GM21390 (cell line): ENCODE data around the gene PRIMA1.

Experiments
- ATAC-seq: cut with Tn5 transposase; IDR thresholded peaks from one replicate; pipeline ENCODE4 v1.9.1; 2021; ENCODE audit not compliant: unreplicated experiment

Gene PRIMA1

DNA sequence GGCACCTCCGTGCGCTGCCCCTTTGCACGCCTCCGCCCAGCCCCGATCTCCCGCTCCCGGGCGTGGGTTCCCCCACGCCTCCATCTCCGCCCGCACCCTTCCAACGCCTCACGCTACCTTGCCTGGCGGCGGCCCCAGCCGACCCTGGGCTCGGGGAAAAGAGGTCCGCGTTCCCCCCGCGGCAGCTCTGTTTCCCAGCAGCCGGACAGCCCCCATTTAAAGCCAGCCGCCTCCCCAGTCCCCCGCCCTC lies at the start of gene PRIMA1:
TSS of gene PRIMA1 (minus strand) at position 193 of the 250 bp plus-strand sequence. CDS start 767 bp downstream, outside the sequence.
- no peak for ATAC-seq

- no peak for ATAC-seq
Observed at GRCh38 chr14:93834699-93835371, 46.5 kb upstream of the PRIMA1 start.

DNA sequence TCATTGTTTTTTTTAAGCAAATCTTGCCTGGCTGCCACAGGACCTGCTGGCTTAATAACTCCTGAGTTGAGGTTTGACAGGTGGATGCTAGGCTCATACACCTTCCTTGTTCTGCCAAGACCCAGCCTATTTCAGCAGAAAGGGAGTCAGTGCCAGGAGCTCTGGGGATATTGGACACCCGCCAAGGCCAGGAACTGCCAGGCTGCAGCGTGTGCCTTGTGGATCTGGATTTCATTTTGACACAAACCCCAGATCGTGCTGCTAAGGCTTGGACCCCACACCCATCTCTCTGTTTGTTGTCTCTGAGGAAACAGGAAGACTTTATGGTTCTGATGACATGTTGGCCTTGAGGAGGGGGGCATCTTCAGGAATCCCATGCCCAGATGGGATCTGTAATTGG lies 44.4 kb upstream of the PRIMA1 start:
- no peak for ATAC-seq

DNA sequence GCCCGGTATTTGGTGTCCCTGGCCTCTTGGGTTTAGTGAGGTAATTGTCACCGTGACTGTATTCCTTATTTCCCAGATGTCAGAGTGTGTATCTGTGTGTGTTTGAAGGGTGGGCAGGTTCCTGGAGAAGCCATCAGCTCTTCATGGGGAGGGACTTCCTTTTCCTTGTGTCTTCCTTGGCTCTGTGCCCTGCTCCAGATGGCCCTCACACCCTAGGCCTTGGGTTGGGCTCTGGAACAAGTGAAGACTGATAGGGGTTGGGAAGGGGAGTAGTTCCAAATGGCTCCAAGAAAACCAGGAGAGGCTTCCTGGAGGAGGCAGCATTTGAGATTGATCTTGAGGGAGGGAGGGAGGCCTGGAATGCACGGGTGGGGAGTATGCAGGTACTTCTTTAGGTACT lies 43.8 kb upstream of the PRIMA1 start:
- no peak for ATAC-seq

DNA sequence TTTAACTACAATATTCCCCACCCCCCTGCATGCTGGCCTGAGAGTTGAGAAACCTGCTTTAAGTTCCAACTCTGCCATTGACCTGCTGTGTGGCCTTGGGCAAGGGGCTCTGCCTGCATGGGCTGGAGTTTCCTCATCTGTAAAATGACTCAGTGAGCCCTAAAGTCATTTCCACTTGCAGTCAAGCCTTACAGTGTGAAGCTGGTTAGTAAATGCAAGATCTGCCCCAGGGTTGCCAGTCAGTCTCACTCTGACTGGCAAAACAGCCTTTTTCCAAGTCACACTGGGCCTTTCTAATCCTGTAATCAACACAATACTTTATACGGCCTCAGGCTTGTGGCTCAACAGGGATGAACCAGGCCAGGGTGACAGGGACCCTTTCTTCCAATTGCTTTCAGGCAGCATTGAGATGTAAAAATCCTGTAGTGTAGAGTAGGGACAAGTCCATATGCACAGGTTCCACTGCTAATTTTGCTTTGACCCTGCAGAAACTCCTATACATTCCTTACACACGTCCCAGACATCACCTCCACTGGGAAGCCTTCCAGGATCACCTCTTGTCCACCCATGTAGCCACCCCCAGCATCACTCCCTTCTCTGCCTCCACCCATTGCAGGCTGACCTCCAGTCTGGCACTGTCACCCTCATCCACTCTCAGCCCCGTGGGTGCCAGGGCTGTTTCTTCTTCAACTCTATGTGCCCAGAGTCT lies 42.6 kb upstream of the PRIMA1 start:
- ATAC-seq, result no peak

DNA sequence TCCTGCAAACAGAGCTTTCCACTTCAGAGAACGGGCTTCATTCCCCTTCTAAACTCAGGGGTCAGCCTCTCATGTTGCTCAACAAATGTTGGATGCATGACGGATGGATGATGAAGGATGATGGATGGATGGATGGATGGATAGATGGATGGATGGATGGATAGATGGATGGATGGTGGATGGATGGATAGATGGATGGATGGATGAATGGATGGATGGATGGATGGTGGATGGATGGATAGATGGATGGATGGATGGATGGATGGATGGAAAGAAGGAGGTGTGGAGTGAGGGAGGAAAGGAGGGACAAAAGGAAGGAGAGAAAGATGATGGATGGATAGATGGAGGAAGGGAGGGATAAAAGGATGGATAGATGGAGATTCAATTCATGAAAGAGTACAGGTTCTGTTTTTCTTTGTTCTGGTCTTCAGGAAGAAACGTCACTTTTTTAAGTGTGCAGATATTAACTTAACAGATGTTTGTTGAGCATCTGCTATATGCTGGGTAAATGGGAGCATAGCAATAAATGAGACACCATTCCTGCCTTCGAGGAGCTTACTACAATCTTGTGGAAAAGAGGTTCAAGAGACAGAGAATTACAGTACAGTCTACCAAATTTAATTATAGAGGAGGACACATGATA lies 41.7 kb upstream of the PRIMA1 start:
- no peak for ATAC-seq

GRCh38 chr14:93825235-93825553 lies 36.9 kb upstream of the PRIMA1 start:
- ATAC-seq, result no peak

DNA sequence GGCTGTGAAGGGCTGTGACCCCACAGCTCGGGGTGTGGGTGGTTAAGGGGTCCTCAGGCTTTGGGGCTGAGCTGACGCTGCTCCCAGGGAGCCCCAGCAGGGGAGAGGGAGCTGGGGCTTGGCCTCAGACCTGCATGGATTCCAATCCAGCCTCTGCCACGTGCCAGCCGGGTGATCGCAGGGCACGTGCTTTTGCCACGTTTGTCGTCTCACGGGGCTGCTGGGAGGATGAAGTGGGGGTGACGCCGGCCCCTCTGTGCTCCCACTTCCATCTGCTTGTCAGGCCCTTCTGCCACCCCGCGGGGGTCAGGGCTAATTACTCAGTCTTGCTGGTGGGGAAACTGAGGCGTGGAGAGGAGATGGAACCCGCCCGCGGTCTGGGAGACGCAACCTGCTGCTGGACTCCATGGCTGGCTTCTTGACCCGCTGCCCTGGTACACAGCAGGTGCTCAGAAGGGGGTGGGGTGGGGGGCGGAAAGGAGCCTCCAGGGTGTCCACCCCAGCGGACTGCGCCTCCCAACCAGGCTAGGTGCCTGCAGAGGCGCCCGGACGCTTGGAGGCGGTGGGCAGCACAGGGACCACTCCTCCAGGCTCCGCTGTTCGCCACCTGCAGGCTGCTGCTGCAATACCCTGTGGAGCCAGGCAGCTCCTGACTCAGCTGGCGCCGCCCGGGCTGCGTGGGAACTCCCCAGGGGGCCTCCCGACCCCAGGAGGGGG lies 36.4 kb upstream of the PRIMA1 start:
- ATAC-seq, result no peak

GRCh38 chr14:93824076-93824475 lies 35.8 kb upstream of the PRIMA1 start:
- no peak for ATAC-seq

DNA sequence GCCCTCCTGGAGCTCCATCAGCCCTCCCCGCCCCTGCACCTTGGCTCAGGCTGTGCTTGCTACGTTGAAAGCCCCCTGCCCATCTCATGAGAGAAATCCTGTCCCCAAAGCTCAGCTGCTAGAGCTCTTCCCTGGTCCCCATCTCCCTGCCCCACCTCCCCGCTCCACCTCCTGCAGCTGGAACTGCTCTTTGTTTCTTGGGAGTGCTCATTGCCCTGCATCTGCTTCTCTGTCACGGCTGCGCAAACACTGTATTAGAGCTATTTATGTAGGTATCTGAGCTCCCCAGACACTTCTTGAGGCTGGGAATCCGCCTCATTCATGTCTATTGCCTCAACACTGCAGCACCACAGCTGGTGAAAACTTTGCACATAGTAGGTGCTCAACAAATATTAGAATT lies 32.8 kb upstream of the PRIMA1 start:
- ATAC-seq, result no peak

GRCh38 chr14:93818857-93819256 lies 30.6 kb upstream of the PRIMA1 start:
- no peak for ATAC-seq

- ATAC-seq, result no peak
Observed at GRCh38 chr14:93811676-93812075, 23.4 kb upstream of the PRIMA1 start.

GRCh38 chr14:93811020-93811419 lies 22.7 kb upstream of the PRIMA1 start:
- ATAC-seq, result no peak

- ATAC-seq, result peak; percentile 73
Observed at GRCh38 chr14:93809491-93810420, 21.5 kb upstream of the PRIMA1 start.

DNA sequence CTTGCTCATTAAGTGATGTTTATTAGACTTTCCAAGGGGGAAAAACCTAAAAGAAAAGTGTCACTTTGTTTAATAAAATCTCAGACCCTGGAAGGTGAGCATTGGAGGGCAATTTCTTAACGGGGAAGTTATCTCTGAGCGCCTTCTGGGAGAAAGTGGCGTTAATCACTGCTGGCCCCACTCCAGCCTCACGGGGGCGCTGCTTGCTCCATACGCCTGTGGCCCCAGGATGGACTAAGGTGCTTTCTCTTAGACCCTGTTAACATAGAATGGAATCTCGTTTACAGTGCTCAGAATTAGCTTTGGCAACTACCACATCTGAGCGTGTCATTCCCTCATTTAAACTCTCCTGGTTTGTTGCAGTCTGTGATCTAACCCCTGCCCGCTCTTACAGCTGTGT lies 16.4 kb upstream of the PRIMA1 start:
- no peak for ATAC-seq

DNA sequence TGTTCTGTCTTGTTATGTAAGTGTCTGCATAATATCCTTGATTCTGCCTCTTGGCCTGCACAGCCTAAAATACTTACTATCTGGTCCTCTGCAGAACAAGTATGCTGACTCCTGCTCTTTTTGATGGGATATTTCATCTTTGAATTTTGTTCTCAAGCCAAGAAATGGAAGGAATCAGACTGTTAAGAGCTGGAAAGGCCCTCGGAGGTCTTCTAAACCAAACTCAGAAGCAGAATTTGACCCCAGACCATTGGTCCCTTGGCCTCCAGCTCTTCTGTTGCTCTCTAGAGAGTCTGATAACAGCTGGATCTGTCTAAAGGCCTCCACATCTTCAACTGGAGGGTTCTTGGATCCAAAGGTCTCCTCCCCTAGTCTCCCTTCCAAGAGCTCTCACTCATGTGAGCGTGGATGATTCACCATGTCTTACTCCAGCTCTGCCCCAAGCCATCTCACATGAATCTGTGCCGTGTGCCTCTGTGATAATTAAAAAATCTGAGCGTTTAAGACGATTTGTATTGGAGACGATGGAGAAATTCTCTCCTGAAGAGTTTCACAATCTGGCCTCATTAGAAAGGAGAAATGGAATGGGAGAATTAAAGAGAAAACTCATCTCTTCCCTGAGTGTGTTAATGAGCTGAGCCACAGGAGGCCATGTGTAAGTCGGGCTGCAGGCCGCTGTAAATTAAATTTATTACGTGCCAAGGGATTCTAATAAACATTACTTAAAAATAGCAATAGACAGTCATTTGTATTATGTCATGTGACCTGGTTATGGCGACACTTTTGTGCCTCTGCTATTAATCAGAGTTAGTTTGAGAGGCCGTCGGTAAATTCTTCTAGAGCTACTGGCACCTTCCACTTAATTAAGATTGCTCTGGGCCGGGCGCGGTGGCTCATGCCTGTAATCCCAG lies 15.4 kb upstream of the PRIMA1 start:
- no peak for ATAC-seq

GRCh38 chr14:93799989-93800921 lies 12.0 kb upstream of the PRIMA1 start:
- ATAC-seq, result no peak

- no peak for ATAC-seq
Observed at GRCh38 chr14:93799617-93799988, 11.3 kb upstream of the PRIMA1 start.

DNA sequence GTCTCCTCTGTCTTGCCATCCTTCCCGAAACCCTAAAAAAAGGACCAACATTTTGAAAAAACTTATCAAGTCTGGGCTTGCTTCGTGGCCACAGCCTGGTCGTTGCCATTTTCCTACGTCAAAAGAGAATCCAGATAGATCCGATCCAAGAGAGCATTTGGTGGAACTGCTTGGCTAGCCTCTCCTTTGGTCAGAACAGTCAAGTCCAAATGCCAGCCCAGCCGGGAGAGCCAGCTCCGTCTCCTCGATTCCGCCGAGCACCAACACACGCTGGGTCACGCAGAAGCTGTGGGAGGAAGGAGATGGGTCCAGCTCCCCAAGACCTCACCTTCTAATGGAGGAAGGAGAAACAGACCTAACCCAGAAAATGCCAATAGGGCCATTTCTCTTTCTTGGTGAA lies 9.3 kb upstream of the PRIMA1 start:
- ATAC-seq, result no peak
